ENCODE measurements around the gene PNKD.

PNKD gene

GRCh38 chr2:218332288-218332687 lies 62.0 kb downstream of the PNKD start:
- FAIRE-seq (no peak), DNase-seq (ENCODE audit: insufficient read length, low spot score) (no peak)
- TF ChIP-seq SPI1 (IDR thresholded peaks at IDR 0.05; ENCODE audit: low read depth, low read length) (no peak), POU2F2 (IDR thresholded peaks at IDR 0.05; ENCODE audit: low read depth, low read length) (no peak), TAF1 (IDR thresholded peaks at IDR 0.05; ENCODE audit: low read depth, low read length) (no peak), POLR2A (IDR thresholded peaks at IDR 0.05; ENCODE audit: low read depth, low read length) (no peak), POLR2AphosphoS5 (IDR thresholded peaks at IDR 0.05; ENCODE audit: low read depth, low read length) (no peak), PAX5 (IDR thresholded peaks at IDR 0.05; ENCODE audit: insufficient read depth, low read length, severe bottlenecking) (no peak)

- DNase-seq (ENCODE audit: insufficient read length, low spot score) (no peak), FAIRE-seq (peak; percentile 5)
- TF ChIP-seq POLR2AphosphoS5 (IDR thresholded peaks at IDR 0.05; ENCODE audit: low read depth, low read length) (no peak), SPI1 (IDR thresholded peaks at IDR 0.05; ENCODE audit: low read depth, low read length) (no peak), POLR2A (IDR thresholded peaks at IDR 0.05; ENCODE audit: low read depth, low read length) (no peak), POU2F2 (IDR thresholded peaks at IDR 0.05; ENCODE audit: low read depth, low read length) (no peak), TAF1 (IDR thresholded peaks at IDR 0.05; ENCODE audit: low read depth, low read length) (no peak), PAX5 (IDR thresholded peaks at IDR 0.05; ENCODE audit: insufficient read depth, low read length, severe bottlenecking) (no peak)
Measured at GRCh38 chr2:218332920-218333645, 62.8 kb downstream of the PNKD start.

GRCh38 chr2:218334531-218334930 lies 64.2 kb downstream of the PNKD start:
- no peak for FAIRE-seq

DNA sequence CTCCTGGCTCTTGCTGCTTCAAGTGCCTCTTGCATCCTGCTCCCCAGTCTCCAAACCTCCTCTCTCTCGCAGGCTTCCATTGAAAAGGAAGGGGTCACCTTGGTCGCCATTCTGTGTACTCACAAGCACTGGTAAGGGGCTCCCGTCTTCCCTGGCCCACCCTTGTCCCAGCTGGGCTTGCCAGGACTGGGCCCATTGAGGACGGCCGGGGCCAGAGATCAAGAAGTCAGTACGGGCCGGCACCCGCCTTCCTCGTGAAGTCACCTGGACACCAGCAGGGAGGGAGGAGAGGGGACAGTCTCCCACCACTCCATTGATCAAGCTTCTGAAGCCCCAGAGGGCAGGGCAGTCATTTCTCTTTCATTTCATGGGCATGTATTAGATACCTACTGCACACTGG lies 70.3 kb downstream of the PNKD start:
- FAIRE-seq (no peak), DNase-seq (ENCODE audit: insufficient read length, low spot score) (no peak)
- no peak for TF ChIP-seq PAX5 (IDR thresholded peaks at IDR 0.05; ENCODE audit: insufficient read depth, low read length, severe bottlenecking)
- TF ChIP-seq POLR2AphosphoS5 (IDR thresholded peaks at IDR 0.05; ENCODE audit: low read depth, low read length), result no peak
- no peak for TF ChIP-seq POU2F2 (IDR thresholded peaks at IDR 0.05; ENCODE audit: low read depth, low read length)
- no peak for TF ChIP-seq SPI1 (IDR thresholded peaks at IDR 0.05; ENCODE audit: low read depth, low read length)
- no peak for TF ChIP-seq POLR2A (IDR thresholded peaks at IDR 0.05; ENCODE audit: low read depth, low read length)

More at GRCh38 chr2:218334531-218334930, 64.2 kb downstream of the PNKD start:
- TF ChIP-seq SPI1 (IDR thresholded peaks at IDR 0.05; ENCODE audit: low read depth, low read length), result no peak
- TF ChIP-seq PAX5 (IDR thresholded peaks at IDR 0.05; ENCODE audit: insufficient read depth, low read length, severe bottlenecking), result no peak
- TF ChIP-seq POU2F2 (IDR thresholded peaks at IDR 0.05; ENCODE audit: low read depth, low read length), result no peak
- no peak for TF ChIP-seq TAF1 (IDR thresholded peaks at IDR 0.05; ENCODE audit: low read depth, low read length)
- TF ChIP-seq POLR2A (IDR thresholded peaks at IDR 0.05; ENCODE audit: low read depth, low read length), result no peak
- no peak for TF ChIP-seq POLR2AphosphoS5 (IDR thresholded peaks at IDR 0.05; ENCODE audit: low read depth, low read length)
- no peak for DNase-seq (ENCODE audit: insufficient read length, low spot score)

DNA sequence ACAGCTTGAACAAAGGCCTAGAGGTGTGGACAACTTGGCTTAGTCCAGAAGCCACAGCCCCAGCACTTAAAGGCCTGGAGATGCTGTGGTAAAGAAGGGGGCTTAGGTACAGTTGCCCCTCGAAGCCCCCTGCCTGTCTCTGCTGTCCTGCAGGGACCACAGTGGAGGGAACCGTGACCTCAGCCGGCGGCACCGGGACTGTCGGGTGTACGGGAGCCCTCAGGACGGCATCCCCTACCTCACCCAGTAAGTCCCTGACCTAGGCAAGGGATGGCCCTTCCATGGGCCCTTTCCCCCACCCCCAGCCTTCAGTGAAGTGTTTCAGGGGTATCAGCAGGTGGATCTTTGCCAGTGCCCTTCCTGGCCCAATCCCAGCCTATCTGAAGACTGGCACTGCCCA lies 71.1 kb downstream of the PNKD start:
- FAIRE-seq (no peak), DNase-seq (ENCODE audit: insufficient read length, low spot score) (no peak)
- TF ChIP-seq PAX5 (IDR thresholded peaks at IDR 0.05; ENCODE audit: insufficient read depth, low read length, severe bottlenecking), result no peak
- no peak for TF ChIP-seq POLR2A (IDR thresholded peaks at IDR 0.05; ENCODE audit: low read depth, low read length)
- TF ChIP-seq SPI1 (IDR thresholded peaks at IDR 0.05; ENCODE audit: low read depth, low read length), result no peak
- no peak for TF ChIP-seq POLR2AphosphoS5 (IDR thresholded peaks at IDR 0.05; ENCODE audit: low read depth, low read length)
- no peak for TF ChIP-seq POU2F2 (IDR thresholded peaks at IDR 0.05; ENCODE audit: low read depth, low read length)
- no peak for TF ChIP-seq TAF1 (IDR thresholded peaks at IDR 0.05; ENCODE audit: low read depth, low read length)

GRCh38 chr2:218342837-218343236 lies 72.5 kb downstream of the PNKD start:
- TF ChIP-seq POLR2A (IDR thresholded peaks at IDR 0.05; ENCODE audit: low read depth, low read length), result no peak
- no peak for TF ChIP-seq PAX5 (IDR thresholded peaks at IDR 0.05; ENCODE audit: insufficient read depth, low read length, severe bottlenecking)
- no peak for TF ChIP-seq POLR2AphosphoS5 (IDR thresholded peaks at IDR 0.05; ENCODE audit: low read depth, low read length)
- TF ChIP-seq TAF1 (IDR thresholded peaks at IDR 0.05; ENCODE audit: low read depth, low read length), result no peak
- no peak for TF ChIP-seq POU2F2 (IDR thresholded peaks at IDR 0.05; ENCODE audit: low read depth, low read length)
- no peak for TF ChIP-seq SPI1 (IDR thresholded peaks at IDR 0.05; ENCODE audit: low read depth, low read length)
- no peak for FAIRE-seq
- DNase-seq (ENCODE audit: insufficient read length, low spot score), result no peak

DNA sequence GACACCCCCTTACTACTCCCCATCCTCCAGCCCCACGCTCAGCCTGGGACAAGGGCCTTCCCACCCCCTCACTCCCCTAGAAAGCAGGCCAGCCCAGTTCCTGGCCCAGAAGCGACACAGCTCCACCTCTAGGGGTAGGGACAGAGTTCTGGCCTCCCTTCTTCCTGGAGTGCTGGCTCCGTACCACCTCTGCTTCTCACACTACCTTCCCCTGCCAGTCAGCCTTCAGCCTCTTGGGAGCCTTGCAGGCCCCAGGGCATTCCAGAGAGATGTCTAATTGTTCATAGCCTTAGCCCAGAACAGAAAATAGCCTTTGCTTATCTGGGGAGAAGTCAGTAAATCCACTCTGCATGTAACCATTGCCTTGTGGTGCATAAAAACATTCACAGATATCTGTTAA lies 73.3 kb downstream of the PNKD start:
- DNase-seq (ENCODE audit: insufficient read length, low spot score) (no peak), FAIRE-seq (no peak)
- TF ChIP-seq SPI1 (IDR thresholded peaks at IDR 0.05; ENCODE audit: low read depth, low read length), result no peak
- TF ChIP-seq TAF1 (IDR thresholded peaks at IDR 0.05; ENCODE audit: low read depth, low read length), result no peak
- no peak for TF ChIP-seq POU2F2 (IDR thresholded peaks at IDR 0.05; ENCODE audit: low read depth, low read length)
- TF ChIP-seq PAX5 (IDR thresholded peaks at IDR 0.05; ENCODE audit: insufficient read depth, low read length, severe bottlenecking), result no peak
- no peak for TF ChIP-seq POLR2AphosphoS5 (IDR thresholded peaks at IDR 0.05; ENCODE audit: low read depth, low read length)
- no peak for TF ChIP-seq POLR2A (IDR thresholded peaks at IDR 0.05; ENCODE audit: low read depth, low read length)

- TF ChIP-seq POLR2A (IDR thresholded peaks at IDR 0.05; ENCODE audit: low read depth, low read length) (no peak), SPI1 (IDR thresholded peaks at IDR 0.05; ENCODE audit: low read depth, low read length) (no peak), TAF1 (IDR thresholded peaks at IDR 0.05; ENCODE audit: low read depth, low read length) (no peak), POU2F2 (IDR thresholded peaks at IDR 0.05; ENCODE audit: low read depth, low read length) (no peak), PAX5 (IDR thresholded peaks at IDR 0.05; ENCODE audit: insufficient read depth, low read length, severe bottlenecking) (no peak), POLR2AphosphoS5 (IDR thresholded peaks at IDR 0.05; ENCODE audit: low read depth, low read length) (no peak)
- DNase-seq (ENCODE audit: insufficient read length, low spot score) (no peak), FAIRE-seq (no peak)
Measured at GRCh38 chr2:218344090-218344754, 73.9 kb downstream of the PNKD start.

GRCh38 chr2:218344755-218345417 lies 74.6 kb downstream of the PNKD start:
- FAIRE-seq, result no peak
- TF ChIP-seq PAX5 (IDR thresholded peaks at IDR 0.05; ENCODE audit: insufficient read depth, low read length, severe bottlenecking) (no peak), POU2F2 (IDR thresholded peaks at IDR 0.05; ENCODE audit: low read depth, low read length) (no peak), POLR2AphosphoS5 (IDR thresholded peaks at IDR 0.05; ENCODE audit: low read depth, low read length) (no peak)
- no peak for DNase-seq (ENCODE audit: insufficient read length, low spot score)

Measured in GM12891 (cell line).